HG03064 (cell line): Measurements from ENCODE around the gene SAMHD1.
"Not testable (repeated sequence)": the region's sequence is repeated elsewhere in the genome, so short reads cannot be mapped to it uniquely, and the experiment has no call there.

Source experiments
- ATAC-seq: cut with Tn5 transposase; IDR thresholded peaks from one replicate; pipeline ENCODE4 v1.9.1; 2021; ENCODE audit warnings: low read depth; ENCODE audit not compliant: unreplicated experiment

Gene SAMHD1

DNA sequence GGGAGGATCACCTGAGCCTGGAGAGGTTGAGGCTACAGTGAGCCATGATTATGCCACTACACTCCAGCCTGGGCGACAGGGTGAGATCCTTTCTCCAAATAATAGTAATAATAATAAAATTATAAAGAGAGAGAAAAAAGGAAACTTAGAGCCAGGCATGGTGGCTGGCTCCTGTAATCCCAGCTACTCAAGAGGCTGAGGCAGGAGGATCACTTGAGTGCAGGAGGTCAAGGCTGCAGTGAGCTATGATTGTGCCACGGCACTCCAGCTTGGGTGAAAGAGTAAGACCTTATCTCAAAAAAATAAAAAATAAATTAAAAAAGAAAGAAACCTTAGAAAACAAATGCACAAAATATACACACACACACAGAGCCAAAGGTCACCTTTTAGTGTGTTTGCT lies 5.2 kb upstream of the SAMHD1 start:
- no peak for ATAC-seq

DNA sequence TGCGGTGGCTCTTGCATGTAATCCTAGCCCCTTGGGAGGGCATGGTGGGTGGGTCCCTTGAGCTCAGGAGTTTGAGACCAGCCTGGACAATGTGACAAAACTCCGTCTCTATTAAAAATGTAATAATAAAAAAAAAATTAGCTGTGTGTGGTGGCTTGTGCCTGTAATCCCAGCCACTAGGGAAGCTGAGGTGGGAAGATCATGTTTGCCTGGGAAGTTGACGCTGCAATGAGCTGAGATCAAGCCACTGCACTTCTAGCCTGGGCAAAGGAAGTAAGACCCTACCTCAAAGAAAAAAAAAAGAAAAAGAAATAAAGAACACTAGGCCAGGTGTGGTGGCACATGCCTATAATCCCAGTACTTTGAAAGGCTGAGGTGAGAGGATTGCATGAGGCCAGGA lies 4.5 kb upstream of the SAMHD1 start:
- ATAC-seq = no peak

DNA sequence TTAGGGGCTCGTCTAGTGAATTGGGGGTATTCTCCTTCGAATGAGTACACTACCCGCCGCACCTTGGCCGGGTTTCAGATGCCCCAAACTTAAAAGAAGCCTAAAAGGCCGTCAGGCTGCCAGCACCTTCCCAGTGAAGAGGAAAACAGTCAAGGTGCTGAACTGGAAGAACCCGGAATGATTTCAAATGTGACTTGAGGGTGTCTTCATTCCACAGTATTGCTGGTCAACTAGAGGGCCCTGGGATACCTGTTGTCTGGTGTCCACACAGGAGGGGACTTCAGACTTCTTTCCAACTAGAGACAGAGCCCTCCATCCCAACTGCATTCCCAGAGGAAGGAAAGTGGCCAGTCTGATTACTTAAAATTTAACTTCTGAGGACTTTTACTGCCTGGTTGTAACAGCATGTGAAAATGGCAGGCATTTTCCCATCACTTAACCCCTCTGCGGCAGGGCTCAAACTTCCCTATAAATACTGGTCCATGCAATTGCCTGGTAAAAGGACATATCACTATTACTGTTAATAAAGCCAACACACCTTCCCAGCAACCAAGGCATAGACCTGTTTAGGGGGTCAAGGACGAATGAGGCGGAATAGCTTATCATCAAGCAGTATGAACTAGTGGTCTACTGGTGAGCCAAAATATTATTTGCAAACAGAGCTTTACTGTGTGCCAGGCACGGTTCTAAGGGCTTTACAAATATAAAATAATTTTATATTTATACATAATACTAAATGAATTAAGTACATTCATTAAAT lies 651 bp upstream of the SAMHD1 start:
- ATAC-seq = no peak

DNA sequence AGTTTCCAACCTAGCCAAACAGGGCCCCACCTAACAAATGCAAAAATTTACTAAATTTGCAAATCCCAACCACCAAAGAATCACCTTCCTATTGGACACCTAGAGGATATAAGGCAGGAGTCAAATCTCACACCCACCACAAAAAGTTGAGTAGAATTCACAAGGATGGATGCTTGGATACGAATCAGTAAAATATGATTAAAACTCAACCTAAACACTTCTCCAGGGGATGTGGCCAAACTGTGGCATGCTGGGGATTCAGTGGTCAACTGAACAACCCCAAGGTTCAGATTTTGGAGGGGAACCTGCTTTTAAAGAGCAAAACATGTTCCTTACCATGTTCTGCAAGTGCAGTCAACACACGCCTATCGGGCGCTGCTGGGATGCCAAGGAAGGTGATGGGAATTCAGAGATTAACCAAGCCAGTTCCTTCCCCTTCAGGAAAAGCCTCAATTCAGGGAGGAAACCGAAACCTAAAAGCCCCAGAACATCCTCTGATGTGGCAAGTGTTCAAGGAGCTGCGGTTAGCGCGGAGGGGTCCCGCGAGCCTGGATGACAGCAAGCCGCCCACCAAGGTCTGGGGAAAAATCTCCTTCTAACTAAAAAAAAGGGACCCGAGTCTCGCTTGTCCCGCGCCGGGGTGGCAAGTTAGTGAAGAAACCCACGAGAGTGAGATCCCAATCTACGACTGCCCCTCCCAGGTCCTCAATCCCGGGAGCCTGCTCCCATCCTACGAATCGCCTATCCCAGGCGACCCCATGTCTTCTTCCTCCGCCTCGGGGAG lies 902 bp downstream of the SAMHD1 start:
- ATAC-seq = peak; percentile 10

DNA sequence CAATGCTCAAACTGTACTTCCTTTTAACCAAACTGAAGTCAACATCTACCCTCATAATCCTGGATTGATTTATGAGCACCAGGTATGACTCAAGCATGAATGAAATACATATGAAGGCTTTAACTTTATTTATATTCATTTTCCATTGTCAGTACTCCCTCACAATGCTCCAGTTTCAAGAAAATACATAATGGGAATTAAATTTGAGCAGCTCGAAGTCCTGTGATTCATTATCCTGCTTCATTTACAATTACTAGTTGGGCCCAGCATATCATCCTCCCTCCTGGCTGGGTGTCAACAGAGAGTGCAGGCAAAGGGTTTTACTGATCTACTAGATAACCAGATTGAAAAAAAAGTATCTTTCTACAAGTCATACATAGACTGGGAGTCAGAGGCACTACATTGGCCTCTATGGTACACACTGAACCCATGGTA lies 10.1 kb downstream of the SAMHD1 start:
- ATAC-seq = no peak

DNA sequence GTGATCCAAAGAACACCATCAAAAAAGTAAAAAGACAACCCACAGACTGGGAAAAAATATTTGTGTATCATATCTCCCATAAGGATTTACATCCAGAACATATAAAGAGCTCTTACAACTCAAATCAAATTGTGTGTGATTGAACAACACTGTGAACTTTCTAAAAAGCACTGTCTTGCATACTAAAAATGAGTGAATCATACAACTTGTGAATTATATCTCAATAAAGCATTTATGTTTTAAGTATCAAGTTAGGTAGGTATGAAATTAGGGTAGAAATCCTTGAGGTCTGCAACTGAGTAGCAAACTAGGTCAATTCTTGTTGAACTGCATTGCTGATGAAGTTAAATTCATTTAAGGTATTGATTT lies 14.1 kb downstream of the SAMHD1 start:
- no peak for ATAC-seq

DNA sequence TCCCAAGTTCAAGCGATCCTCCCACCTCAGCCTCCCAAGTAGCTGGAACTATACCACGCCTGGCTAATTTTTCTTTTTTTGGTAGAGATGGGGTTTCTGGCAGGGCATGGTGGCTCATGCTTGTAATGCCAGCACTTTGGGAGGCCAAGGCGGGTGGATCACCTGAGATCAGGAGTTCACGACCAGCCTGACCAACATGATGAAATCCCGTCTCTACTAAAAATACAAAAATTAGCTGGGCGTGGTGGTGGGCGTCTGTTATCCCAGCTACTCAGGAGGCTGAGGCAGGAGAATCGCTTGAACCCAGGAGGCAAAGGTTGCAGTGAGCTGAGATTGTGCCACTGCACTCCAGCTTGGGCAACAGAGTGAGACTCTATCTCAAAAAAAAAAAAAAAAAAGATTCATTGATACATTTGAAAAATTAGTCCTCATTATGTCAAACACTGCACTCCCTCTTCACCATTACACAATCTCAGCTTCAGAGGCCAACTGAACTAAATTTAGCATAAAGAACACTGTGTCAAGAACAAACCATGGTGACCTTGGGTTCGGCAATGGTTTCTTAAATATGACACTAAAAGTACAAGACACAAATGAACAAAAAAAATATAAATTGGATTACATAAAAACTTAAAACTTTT lies 14.6 kb downstream of the SAMHD1 start:
- not testable (repeated sequence) for ATAC-seq

DNA sequence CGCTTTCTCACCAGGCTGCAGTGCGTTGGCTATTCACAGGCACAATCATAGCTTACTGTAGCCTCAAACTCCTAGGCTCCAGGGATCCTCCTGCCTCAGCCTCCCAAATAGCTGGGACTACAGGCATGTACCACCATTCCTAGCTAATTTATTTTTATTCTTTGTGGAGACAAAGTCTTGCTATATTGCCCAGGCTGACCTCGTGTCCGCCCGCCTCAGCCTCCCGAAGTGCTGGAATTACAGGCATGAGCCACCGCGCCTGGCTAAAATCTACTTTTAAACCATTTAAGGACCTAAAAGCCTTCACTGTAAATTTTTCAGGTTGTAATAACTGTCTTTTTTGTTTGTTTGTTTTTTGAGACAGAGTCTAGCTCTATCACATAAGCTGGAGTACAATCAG lies 15.2 kb downstream of the SAMHD1 start:
- no peak for ATAC-seq

DNA sequence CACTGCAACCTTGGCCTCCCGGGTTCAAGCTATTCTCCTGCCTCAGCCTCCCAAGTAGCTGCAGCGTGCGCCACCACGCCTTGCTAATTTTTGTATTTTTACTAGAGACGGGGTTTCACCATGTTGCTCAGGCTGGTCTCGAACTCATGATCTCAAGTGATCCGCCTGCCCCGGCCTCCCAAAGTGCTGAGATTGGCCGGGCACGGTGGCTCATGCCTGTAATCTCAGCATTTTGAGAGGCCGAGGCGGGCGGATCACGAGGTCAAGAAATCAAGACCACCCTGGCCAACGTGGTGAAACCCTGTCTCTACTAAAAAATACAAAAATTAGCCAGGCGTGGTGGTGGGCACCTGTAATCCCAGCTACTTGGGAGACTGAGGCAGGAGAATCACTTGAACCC lies 17.9 kb downstream of the SAMHD1 start:
- ATAC-seq = not testable (repeated sequence)

DNA sequence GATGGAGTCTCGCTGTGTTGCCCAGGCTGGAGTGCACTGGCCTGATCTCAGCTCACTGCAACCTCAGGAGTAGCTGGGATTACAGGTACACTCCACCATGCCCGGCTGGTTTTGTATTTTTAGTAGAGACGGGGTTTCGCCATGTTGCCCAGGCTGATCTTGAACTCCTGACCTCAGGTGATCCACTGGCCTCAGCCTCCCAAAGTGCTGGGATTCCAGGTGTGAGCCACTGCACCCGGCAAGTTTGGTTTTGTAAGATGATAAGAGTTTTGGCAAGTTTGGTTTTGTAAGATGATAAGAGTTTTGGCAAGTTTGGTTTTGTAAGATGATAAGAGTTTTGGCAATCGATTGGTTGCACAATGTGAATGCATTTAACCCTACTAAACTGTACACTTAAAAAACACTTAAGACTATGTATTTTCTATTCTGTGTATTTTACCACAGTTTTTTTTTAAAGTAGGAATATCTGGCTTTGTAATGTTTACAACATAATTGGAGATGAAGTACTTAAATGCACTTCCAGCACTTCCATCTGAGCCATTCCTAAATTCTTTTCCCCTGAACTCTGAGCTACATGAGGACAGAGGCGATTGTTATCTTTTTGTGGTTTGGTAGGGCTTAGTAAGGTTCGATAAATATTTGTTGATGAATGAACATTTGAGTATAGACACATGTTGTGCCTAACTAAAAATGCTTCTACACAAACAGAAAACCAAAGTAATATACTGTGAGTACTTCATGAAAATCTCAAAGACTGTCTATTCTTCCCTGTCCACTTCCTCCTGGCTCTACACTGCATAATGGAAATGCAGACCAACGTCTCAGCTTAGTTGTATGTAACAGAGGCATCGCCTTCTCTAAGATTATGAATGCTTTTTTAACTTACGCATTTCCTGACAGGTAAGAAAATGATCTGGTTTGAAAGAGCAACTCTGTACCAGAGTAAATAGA lies 18.8 kb downstream of the SAMHD1 start:
- ATAC-seq = no peak

DNA sequence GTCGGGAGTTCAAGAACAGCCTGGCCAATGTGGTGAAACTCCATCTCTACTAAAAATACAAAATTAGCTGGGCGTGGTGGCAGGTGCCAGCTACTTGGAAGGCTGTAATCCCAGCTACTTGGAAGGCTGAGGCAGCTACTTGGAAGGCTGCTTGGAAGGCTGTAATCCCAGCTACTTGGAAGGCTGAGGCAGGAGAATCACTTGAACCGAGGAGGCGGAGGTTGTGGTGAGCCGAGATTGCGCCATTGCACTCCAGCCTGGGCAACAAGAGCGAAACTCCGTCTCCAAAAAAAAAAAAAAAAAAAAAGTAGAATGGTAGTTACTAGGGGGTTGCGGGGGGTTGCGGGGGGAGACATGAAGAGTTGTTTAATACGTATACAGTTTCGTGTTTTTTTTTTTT lies 19.4 kb downstream of the SAMHD1 start:
- not testable (repeated sequence) for ATAC-seq

DNA sequence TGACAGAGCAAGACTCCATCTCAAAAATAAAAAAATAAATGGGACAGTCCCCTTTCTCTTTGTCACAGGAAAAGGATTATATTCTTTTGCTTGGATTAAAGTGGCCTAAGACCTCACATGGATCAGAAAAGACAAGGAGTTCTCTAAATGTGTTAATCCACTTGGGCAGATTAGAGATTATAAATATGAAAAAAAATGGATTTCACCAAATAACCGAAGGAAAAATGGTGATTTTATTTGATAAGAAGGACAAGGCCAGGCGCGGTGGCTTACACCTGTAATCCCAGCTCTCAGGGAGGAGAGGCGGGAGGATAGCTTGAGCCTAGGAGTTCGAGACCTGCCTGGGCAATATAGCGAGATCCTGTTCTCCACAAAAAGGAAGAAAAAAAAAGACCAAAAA lies 21.8 kb downstream of the SAMHD1 start:
- ATAC-seq = no peak

DNA sequence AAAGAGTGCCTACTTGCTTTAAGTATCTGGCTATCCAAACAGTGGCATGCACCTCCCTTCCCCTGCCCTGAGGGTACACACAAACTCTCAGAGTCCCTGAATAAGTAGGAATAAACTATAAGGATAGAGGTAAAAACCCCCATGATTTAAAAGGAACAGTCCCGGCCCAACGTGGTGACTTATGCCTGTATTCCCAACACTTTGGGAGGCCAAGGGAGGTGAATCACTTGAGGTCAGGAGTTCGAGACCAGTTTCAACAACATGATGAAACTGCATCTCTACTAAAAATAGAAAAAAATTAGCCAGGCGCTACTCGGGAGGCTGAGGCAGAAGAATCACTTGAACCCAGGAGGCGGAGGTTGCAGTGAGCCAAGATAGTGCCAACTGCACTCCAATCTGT lies 22.2 kb downstream of the SAMHD1 start:
- no peak for ATAC-seq

DNA sequence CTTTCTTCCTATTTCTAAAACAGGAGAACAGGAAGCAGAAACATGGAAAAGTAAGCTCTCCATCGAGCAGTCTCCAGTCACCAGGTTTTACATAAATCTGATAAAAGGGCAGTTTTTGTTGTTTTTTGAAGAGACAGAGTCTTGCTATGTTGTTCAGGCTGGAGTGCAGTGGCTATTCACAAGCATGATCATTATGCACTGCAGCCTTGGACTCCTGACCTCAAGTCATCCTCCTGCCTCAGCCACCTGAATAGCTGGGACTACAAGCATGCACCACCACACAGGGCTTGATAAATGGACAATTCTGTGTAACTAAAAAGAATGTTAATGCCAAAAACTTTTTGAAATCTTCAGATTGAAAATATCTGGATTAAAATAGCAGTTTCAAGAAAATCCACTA lies 23.8 kb downstream of the SAMHD1 start:
- no peak for ATAC-seq

DNA sequence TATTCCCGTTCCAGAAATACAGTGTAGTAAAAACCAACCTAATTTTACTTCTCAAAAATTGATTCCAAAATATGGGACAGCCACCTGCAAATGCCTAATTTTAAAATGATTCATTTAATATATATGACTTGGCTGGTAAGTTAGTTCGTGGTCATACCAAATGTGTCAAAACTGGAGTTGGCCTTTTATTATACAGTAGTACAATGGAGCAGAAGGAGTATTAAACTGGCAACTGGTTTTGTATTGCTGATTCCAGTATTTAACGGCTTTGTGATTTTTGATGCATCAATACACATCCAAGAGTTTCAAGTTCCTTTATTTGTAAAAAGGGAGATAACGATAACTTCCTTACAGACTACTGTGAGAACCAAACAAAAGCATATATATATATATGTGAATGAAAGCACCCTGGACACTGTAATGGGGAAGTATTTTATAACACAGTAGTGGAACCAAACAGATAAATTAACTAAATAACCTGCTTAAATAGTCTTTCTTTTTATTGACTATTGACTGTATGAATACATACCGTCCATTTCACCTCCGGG lies 24.8 kb downstream of the SAMHD1 start:
- ATAC-seq = no peak

DNA sequence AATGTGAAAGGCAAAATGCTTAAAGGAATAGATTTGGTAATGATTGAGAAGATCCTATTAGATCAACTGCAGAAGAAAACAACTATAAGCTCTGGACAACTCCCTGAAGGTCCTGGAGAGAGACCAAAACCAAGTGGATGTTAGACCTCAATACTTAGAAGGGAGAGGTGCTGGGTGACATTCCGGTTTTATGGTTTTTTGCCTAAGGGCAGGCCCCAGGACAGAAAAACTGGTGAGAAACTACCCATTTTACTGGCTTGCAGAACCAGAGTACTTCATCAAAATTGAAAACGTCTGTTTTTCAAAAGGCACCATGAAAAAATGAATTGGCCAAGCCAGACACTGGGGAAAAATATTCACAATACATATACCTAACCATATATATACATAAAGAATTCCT lies 26.3 kb downstream of the SAMHD1 start:
- ATAC-seq = no peak

DNA sequence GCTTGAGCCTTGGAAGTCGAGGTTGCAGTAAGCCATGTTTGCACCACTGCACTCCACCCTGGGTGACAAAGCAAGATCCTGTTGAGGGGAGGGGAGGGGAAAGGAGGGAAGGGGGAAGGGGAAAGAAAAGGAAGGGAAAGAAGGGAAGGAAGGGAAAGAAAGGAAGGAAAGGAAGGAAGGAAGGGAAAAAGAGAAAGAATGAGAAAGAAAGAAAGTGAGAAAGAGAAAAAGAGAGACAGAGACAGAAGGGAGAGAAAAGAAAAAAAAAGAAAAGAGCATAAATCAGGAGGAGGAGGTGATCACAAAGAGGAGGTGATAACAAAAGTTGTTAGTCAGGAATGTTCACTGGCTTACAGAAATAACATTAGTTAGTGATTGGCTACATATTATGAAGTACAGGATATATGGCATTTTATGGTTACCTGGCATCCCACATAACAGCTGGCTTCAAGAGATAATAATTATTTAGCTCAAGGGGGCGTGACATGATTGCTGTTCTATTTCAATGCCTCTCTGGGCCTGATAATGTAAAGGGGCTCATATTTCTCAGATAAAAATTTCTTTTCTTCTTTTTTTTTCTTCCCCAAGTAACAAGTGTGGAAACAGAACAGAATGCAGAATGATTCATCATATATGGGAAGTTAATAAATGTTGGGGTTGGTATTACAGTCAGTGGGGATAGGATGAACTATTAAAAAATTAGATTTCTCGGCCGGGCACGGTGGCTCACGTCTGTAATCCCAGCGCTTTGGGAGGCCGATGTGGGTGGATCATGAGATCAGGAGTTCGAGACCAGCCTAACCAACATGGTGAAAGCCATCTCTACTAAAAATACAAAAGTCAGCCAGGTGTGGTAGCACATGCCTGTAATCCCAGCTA lies 27.1 kb downstream of the SAMHD1 start:
- ATAC-seq = no peak

DNA sequence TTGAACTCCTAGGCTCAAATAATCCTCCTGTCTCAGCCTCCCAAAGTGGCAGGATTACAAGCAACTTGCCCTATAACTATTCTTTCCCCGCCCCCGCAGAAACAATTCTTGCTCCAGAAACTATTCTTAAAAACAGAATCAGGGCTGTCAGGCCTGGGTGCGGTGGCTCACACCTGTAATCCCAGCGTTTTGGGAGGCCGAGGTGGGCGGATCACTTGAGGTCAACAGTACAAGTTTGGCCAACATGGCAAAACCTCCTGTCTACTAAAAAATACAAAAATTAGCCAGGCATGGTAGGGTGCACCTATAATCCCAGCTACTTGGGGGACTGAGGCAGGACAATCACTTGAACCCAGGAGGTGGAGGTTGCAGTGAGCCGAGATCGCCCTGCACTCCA lies 31.2 kb downstream of the SAMHD1 start:
- ATAC-seq = no peak

DNA sequence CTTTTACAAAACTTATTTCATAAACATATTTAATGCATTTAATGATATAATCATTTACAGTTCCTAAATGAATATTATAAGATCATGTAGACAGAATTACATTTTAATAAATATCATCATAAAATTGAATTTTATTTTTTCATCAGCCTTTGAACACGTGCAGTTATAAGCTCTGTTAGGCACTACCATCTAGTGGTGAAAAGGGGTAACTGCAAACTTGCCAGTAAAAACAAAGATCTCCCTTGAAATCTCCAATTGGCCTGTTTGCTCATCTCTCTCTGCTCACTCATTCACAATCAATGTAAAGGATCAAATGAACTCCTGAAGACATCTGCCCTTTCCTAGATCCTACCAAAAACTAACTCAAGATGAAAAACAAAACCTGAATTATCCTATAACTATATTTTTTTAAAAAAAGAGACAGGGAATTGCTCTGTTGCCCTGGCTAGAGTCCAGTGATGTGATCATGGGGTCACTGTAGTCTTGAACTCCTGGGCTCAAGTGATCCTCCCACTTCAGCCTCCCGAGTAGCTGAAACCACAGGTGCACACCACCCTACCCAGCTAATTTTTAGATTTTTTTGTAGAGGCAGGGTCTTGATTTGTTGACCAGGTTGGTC lies 31.7 kb downstream of the SAMHD1 start:
- no peak for ATAC-seq
